Progenitor cell of endocrine pancreas (in vitro differentiated cells): Measurements from ENCODE around the gene SIRPA. TPM values are rescaled to one million over a fixed set of nuclear protein-coding genes. Genes with fewer than 3 reads are reported as not detected.

Source experiments
- DNase-seq: peaks from one replicate; pipeline ENCODE4 v3.0.0; 2021; ENCODE audit warnings: low spot score; ENCODE audit not compliant: unreplicated experiment
- H3K27ac Mint-ChIP-seq: 2 replicates; pipeline ENCODE4 v1.8.0; 2021; ENCODE audit warnings: mild to moderate bottlenecking, moderate library complexity, mixed read lengths
- H3K27me3 Mint-ChIP-seq: 2 replicates; pipeline ENCODE4 v1.8.0; 2021; ENCODE audit warnings: mixed read lengths
- H3K36me3 Mint-ChIP-seq: 2 replicates; pipeline ENCODE4 v1.8.0; 2022; ENCODE audit warnings: mixed read lengths; ENCODE audit not compliant: insufficient read depth
- H3K4me1 Mint-ChIP-seq: 2 replicates; pipeline ENCODE4 v1.8.0; 2021; ENCODE audit warnings: low read depth, mixed read lengths
- H3K4me3 Mint-ChIP-seq: 2 replicates; pipeline ENCODE4 v1.8.0; 2021; ENCODE audit warnings: low read depth, mild to moderate bottlenecking, moderate library complexity, mixed read lengths
- H3K9me3 Mint-ChIP-seq: 2 replicates; pipeline ENCODE4 v1.8.0; 2021; ENCODE audit warnings: low read depth, mixed read lengths
- CTCF ChIP-seq: fragments of 200-600 bp; sonication (generic); IDR thresholded peaks from one replicate; pipeline ENCODE4 v1.5.0; 2021; ENCODE audit warnings: antibody characterized with exemption, mild to moderate bottlenecking; ENCODE audit not compliant: unreplicated experiment
- total RNA-seq: library from RNA; stranded (reverse); gene quantifications from 2 replicates; pipeline ENCODE4 v1.2.1, GENCODE V29; 2021

The SIRPA gene
- total RNA-seq, 1 donor from 2014 or later = 16.2 TPM

- Mint-ChIP-seq H3K9me3 (no peaks in the 10 kb centered on the region), H3K36me3 (no peaks in the 10 kb centered on the region), H3K27me3 (no peaks in the 10 kb centered on the region), H3K4me3 (no peak overlapping the region), H3K27ac (no peak overlapping the region), H3K4me1 (peaks cover 42% of the 10 kb centered on the region)
- TF ChIP-seq CTCF = no peak
- DNase-seq = no peak
These were observed 22.6 kb upstream of the SIRPA start for GRCh38 chr20:1872459-1873097.

GRCh38 chr20:1874450-1875182, 20.6 kb upstream of the SIRPA start:
- Mint-ChIP-seq H3K36me3 (no peaks in the 10 kb centered on the region), H3K4me3 (peak overlapping the region; percentile 27), H3K4me1 (peaks cover 42% of the 10 kb centered on the region), H3K27ac (peak overlapping the region; percentile 84), H3K27me3 (peaks cover 3% of the 10 kb centered on the region), H3K9me3 (no peaks in the 10 kb centered on the region)
- TF ChIP-seq CTCF = no peak
- DNase-seq = no peak

- H3K27ac Mint-ChIP-seq = peak overlapping the region; percentile 84
- H3K4me3 Mint-ChIP-seq = no peak overlapping the region
- peaks cover 3% of the 10 kb centered on the region for H3K27me3 Mint-ChIP-seq
- peaks cover 38% of the 10 kb centered on the region for H3K4me1 Mint-ChIP-seq
- no peak for TF ChIP-seq CTCF
- no peak for DNase-seq
- no peaks in the 10 kb centered on the region for H3K36me3 Mint-ChIP-seq
- H3K9me3 Mint-ChIP-seq = no peaks in the 10 kb centered on the region
These were observed 20.0 kb upstream of the SIRPA start for GRCh38 chr20:1875183-1875554.

- peaks cover 8% of the 10 kb centered on the region for H3K27me3 Mint-ChIP-seq
- H3K27ac Mint-ChIP-seq = peak overlapping the region; percentile 1
- TF ChIP-seq CTCF = no peak
- H3K4me1 Mint-ChIP-seq = peaks cover 37% of the 10 kb centered on the region
- no peaks in the 10 kb centered on the region for H3K36me3 Mint-ChIP-seq
- no peaks in the 10 kb centered on the region for H3K9me3 Mint-ChIP-seq
- DNase-seq = no peak
- H3K4me3 Mint-ChIP-seq = no peak overlapping the region
These were observed 19.4 kb upstream of the SIRPA start for GRCh38 chr20:1875762-1876161.

GRCh38 chr20:1876217-1876921, 18.8 kb upstream of the SIRPA start:
- no peak overlapping the region for H3K4me3 Mint-ChIP-seq
- no peak overlapping the region for H3K27ac Mint-ChIP-seq
- TF ChIP-seq CTCF = no peak
- H3K4me1 Mint-ChIP-seq = peaks cover 31% of the 10 kb centered on the region
- H3K27me3 Mint-ChIP-seq = peaks cover 8% of the 10 kb centered on the region
- no peaks in the 10 kb centered on the region for H3K36me3 Mint-ChIP-seq
- DNase-seq = no peak
- no peaks in the 10 kb centered on the region for H3K9me3 Mint-ChIP-seq
